HEK293 (cell line): ENCODE measurements around the gene ENDOG.

Experiments used
- CTCF ChIA-PET: fragments of 350-600 bp; formaldehyde crosslinking; extraction: SDS; loops from one replicate; lab custom pipeline; 2021; ENCODE audit warnings: antibody characterized with exemption; lab: Yijun Ruan, JAX
- POLR2A ChIA-PET: fragments of 300-600 bp; formaldehyde crosslinking; extraction: SDS; loops from one replicate; lab custom pipeline; 2020; ENCODE audit warnings: antibody characterized with exemption, inconsistent platforms; lab: Yijun Ruan, JAX
- H3K27ac ChIP-seq: fragments of 200-500 bp; sonication (Bioruptor generic); 2 replicates; pipeline ENCODE4 v1.5.1; 2014; ENCODE audit warnings: low read depth, low read length, control low read depth, inconsistent platforms; ENCODE audit errors: extremely low read depth
- H3K36me3 ChIP-seq, 2 experiments: fragments of 200-500 bp in 1 of 2; sonication (Bioruptor generic) in 1 of 2; 1 replicate in 1 of 2; 2 replicates in 1 of 2; pipeline ENCODE4 v1.5.1; 2014 to 2017; ENCODE audit warnings: inconsistent platforms in 2 of 2, low read length in 2 of 2; ENCODE audit not compliant: control insufficient read depth in 2 of 2, insufficient read depth in 1 of 2
- H3K4me1 ChIP-seq: fragments of 200-500 bp; sonication (Bioruptor generic); 2 replicates; pipeline ENCODE4 v1.5.1; 2014; ENCODE audit warnings: mild to moderate bottlenecking, low read length, inconsistent platforms; ENCODE audit not compliant: control insufficient read depth, insufficient read depth
- H3K4me3 ChIP-seq: 2 replicates; pipeline ENCODE4 v1.5.1; 2011; ENCODE audit warnings: low read depth, mild to moderate bottlenecking, control low read depth, low read length, moderate library complexity
- H3K9me3 ChIP-seq: fragments of 200-500 bp; sonication (Bioruptor generic); 2 replicates; pipeline ENCODE4 v1.5.1; 2014; ENCODE audit warnings: low read depth, low read length, inconsistent platforms; ENCODE audit not compliant: control insufficient read depth, insufficient read depth
- GLI2 ChIP-seq: fragments of 450-650 bp; formaldehyde crosslinking; IDR thresholded peaks from 2 replicates; pipeline ENCODE4; 2017; ENCODE audit warnings: missing biosample characterization, missing genetic modification characterization, low read depth, borderline replicate concordance
- GLI4 ChIP-seq: fragments of 450-650 bp; formaldehyde crosslinking; IDR thresholded peaks from 2 replicates; pipeline ENCODE4 v1.5.1; 2016; ENCODE audit warnings: missing biosample characterization, missing genetic modification characterization
- GLIS1 ChIP-seq: fragments of 450-650 bp; formaldehyde crosslinking; IDR thresholded peaks from 2 replicates; pipeline ENCODE4 v1.5.1; 2016; ENCODE audit warnings: missing biosample characterization, missing genetic modification characterization
- GLIS2 ChIP-seq: fragments of 450-650 bp; formaldehyde crosslinking; IDR thresholded peaks from 2 replicates; pipeline ENCODE4 v1.5.1; 2016; ENCODE audit warnings: missing biosample characterization, missing genetic modification characterization
- RBAK ChIP-seq: fragments of 450-650 bp; formaldehyde crosslinking; IDR thresholded peaks from 2 replicates; pipeline ENCODE4 v1.5.1; 2016; ENCODE audit warnings: missing biosample characterization, missing genetic modification characterization
- ZBTB44 ChIP-seq: fragments of 450-650 bp; IDR thresholded peaks from 2 replicates; pipeline ENCODE4 v1.5.1; 2018; ENCODE audit warnings: missing biosample characterization, mild to moderate bottlenecking, missing genetic modification characterization
- ZFP3 ChIP-seq: fragments of 450-650 bp; formaldehyde crosslinking; IDR thresholded peaks from 2 replicates; pipeline ENCODE4 v1.5.1; 2016; ENCODE audit warnings: low read depth, missing biosample characterization, missing genetic modification characterization
- ZNF132 ChIP-seq: fragments of 450-650 bp; formaldehyde crosslinking; IDR thresholded peaks from 2 replicates; pipeline ENCODE4 v1.5.1; 2017; ENCODE audit warnings: missing biosample characterization, missing genetic modification characterization, borderline replicate concordance
- ZNF133 ChIP-seq: fragments of 450-650 bp; formaldehyde crosslinking; IDR thresholded peaks from 2 replicates; pipeline ENCODE4 v1.5.1; 2016; ENCODE audit warnings: missing biosample characterization, missing genetic modification characterization
- ZNF280C ChIP-seq: fragments of 450-650 bp; formaldehyde crosslinking; IDR thresholded peaks from 2 replicates; pipeline ENCODE4 v1.5.1; 2016; ENCODE audit warnings: missing biosample characterization, missing genetic modification characterization
- ZNF335 ChIP-seq: fragments of 450-650 bp; formaldehyde crosslinking; conservative IDR thresholded peaks from 2 replicates; pipeline ENCODE4 v1.5.1; 2016; ENCODE audit warnings: missing biosample characterization, missing genetic modification characterization
- ZNF366 ChIP-seq: fragments of 450-650 bp; formaldehyde crosslinking; conservative IDR thresholded peaks from 2 replicates; pipeline ENCODE4 v1.5.1; 2016; ENCODE audit warnings: missing biosample characterization, missing genetic modification characterization
- ZNF394 ChIP-seq: fragments of 450-650 bp; formaldehyde crosslinking; IDR thresholded peaks from 2 replicates; pipeline ENCODE4 v1.5.1; 2016; ENCODE audit warnings: missing biosample characterization, missing genetic modification characterization, mild to moderate bottlenecking, moderate library complexity, borderline replicate concordance
- ZNF501 ChIP-seq: fragments of 450-650 bp; formaldehyde crosslinking; IDR thresholded peaks from 2 replicates; pipeline ENCODE4 v1.5.1; 2016; ENCODE audit warnings: missing biosample characterization, missing genetic modification characterization
- ZNF514 ChIP-seq: fragments of 450-650 bp; formaldehyde crosslinking; IDR thresholded peaks from 2 replicates; pipeline ENCODE4 v1.5.1; 2016; ENCODE audit warnings: missing biosample characterization, missing genetic modification characterization
- ZNF558 ChIP-seq: fragments of 450-650 bp; formaldehyde crosslinking; IDR thresholded peaks from 2 replicates; pipeline ENCODE4 v1.5.1; 2016; ENCODE audit warnings: missing biosample characterization, missing genetic modification characterization
- ZNF707 ChIP-seq: fragments of 450-650 bp; formaldehyde crosslinking; IDR thresholded peaks from 2 replicates; pipeline ENCODE4 v1.5.1; 2016; ENCODE audit warnings: missing biosample characterization, missing genetic modification characterization

ENDOG gene

GRCh38 chr9:128833696-128834095, 15.4 kb downstream of the ENDOG start (continued):
- TF ChIP-seq ZNF394: no peak
- TF ChIP-seq ZNF501 (tag by site-specific recombination): no peak
- TF ChIP-seq ZBTB44 (tag by site-specific recombination): no peak
- TF ChIP-seq GLIS1 (tag by site-specific recombination): no peak
- no peak for TF ChIP-seq GLI4 (tag by site-specific recombination)
- TF ChIP-seq ZNF280C (tag by site-specific recombination): no peak
- no peak for TF ChIP-seq ZNF514
- no peak for TF ChIP-seq GLI2
- no peak for TF ChIP-seq ZNF558
- no peak for TF ChIP-seq ZNF707
- no peak for TF ChIP-seq RBAK (tag by site-specific recombination)

- CTCF ChIA-PET: interaction anchor here (0.6 kb wide), 1 partner anchor 11 kb away, joined by 4 read pairs; no protein-coding TSS in a partner anchor
- peaks cover 0 to 22% of the 10 kb centered on the region in 2 experiments; a peak in 2 of 3 replicates for H3K36me3 ChIP-seq
- H3K9me3 ChIP-seq: no peaks in the 10 kb centered on the region
- H3K4me1 ChIP-seq: no peaks in the 10 kb centered on the region
- no peak for TF ChIP-seq ZFP3 (tag by site-specific recombination)
- TF ChIP-seq ZNF133 (tag by site-specific recombination): no peak
- peak; percentile 55 for TF ChIP-seq ZNF366 (tag by site-specific recombination)
- TF ChIP-seq GLIS2: no peak
- TF ChIP-seq ZNF132 (tag by site-specific recombination): no peak
- TF ChIP-seq ZNF335: no peak
- TF ChIP-seq ZNF280C (tag by site-specific recombination): no peak
- H3K27ac ChIP-seq: no peak overlapping the region
- POLR2A ChIA-PET: interaction anchor here (0.5 to 0.7 kb wide), 4 partner anchors 14 to 524 kb away, joined by 3 to 5 read pairs (median 4); partner anchors contain the start of gene KYAT1
- no peak overlapping the region for H3K4me3 ChIP-seq
Observed at GRCh38 chr9:128835246-128836210, 17.2 kb downstream of the ENDOG start.
